IPS-18c (cell line): ENCODE data around the gene ELAVL4.

Experiments used
- H3K4me3 ChIP-seq: 2 replicates; pipeline ENCODE4 v1.7.0; 2013; ENCODE audit warnings: low read depth, mild to moderate bottlenecking, low read length, moderate library complexity; ENCODE audit not compliant: insufficient read depth
- H3K9me3 ChIP-seq: one replicate; pipeline ENCODE4 v1.6.1; 2013; ENCODE audit warnings: mild to moderate bottlenecking, low read length, moderate library complexity; ENCODE audit not compliant: control insufficient read depth, insufficient read depth

Gene ELAVL4

GRCh38 chr1:50208315-50208714 lies 99.6 kb downstream of the ELAVL4 start:
- Histone ChIP-seq H3K9me3 (peaks cover 2% of the 10 kb centered on the region), H3K4me3 (no peak overlapping the region)

GRCh38 chr1:50208756-50209155 lies 100.0 kb downstream of the ELAVL4 start:
- Histone ChIP-seq H3K4me3 (no peak overlapping the region), H3K9me3 (peaks cover 2% of the 10 kb centered on the region)

GRCh38 chr1:50209749-50210148 lies 101.0 kb downstream of the ELAVL4 start:
- Histone ChIP-seq H3K9me3 (peaks cover 2% of the 10 kb centered on the region), H3K4me3 (no peak overlapping the region)

- H3K9me3 ChIP-seq: peaks cover 2% of the 10 kb centered on the region
Measured at GRCh38 chr1:50213505-50213904, 104.8 kb downstream of the ELAVL4 start.

GRCh38 chr1:50214717-50215116 lies 106.0 kb downstream of the ELAVL4 start:
- no peak overlapping the region for H3K4me3 ChIP-seq
- no peaks in the 10 kb centered on the region for H3K9me3 ChIP-seq

More at GRCh38 chr1:50213505-50213904, 104.8 kb downstream of the ELAVL4 start:
- H3K4me3 ChIP-seq: no peak overlapping the region

GRCh38 chr1:50218344-50219120 lies 109.8 kb downstream of the ELAVL4 start:
- H3K9me3 ChIP-seq: no peaks in the 10 kb centered on the region
- no peak overlapping the region for H3K4me3 ChIP-seq

GRCh38 chr1:50228871-50229384 lies 120.2 kb downstream of the ELAVL4 start:
- peaks cover 6% of the 10 kb centered on the region for H3K9me3 ChIP-seq

GRCh38 chr1:50231209-50231608 lies 122.5 kb downstream of the ELAVL4 start:
- Histone ChIP-seq H3K4me3 (no peak overlapping the region), H3K9me3 (peaks cover 6% of the 10 kb centered on the region)

More at GRCh38 chr1:50228871-50229384, 120.2 kb downstream of the ELAVL4 start:
- H3K4me3 ChIP-seq: no peak overlapping the region

GRCh38 chr1:50232336-50232735 lies 123.6 kb downstream of the ELAVL4 start:
- H3K9me3 ChIP-seq: peaks cover 6% of the 10 kb centered on the region
- H3K4me3 ChIP-seq: no peak overlapping the region

GRCh38 chr1:50236656-50237055 lies 127.9 kb downstream of the ELAVL4 start:
- peaks cover 6% of the 10 kb centered on the region for H3K9me3 ChIP-seq

GRCh38 chr1:50237056-50237455 lies 128.3 kb downstream of the ELAVL4 start:
- Histone ChIP-seq H3K9me3 (peaks cover 6% of the 10 kb centered on the region), H3K4me3 (no peak overlapping the region)

More at GRCh38 chr1:50236656-50237055, 127.9 kb downstream of the ELAVL4 start:
- no peak overlapping the region for H3K4me3 ChIP-seq

GRCh38 chr1:50243939-50244338 lies 135.2 kb downstream of the ELAVL4 start:
- no peaks in the 10 kb centered on the region for H3K9me3 ChIP-seq
- no peak overlapping the region for H3K4me3 ChIP-seq

GRCh38 chr1:50246869-50247268 lies 138.1 kb downstream of the ELAVL4 start:
- Histone ChIP-seq H3K4me3 (no peak overlapping the region), H3K9me3 (no peaks in the 10 kb centered on the region)

- H3K9me3 ChIP-seq: no peaks in the 10 kb centered on the region
- H3K4me3 ChIP-seq: peak overlapping the region; percentile 10; the same call in 1 of the 2 replicates
Measured at GRCh38 chr1:50251702-50252101, 143.0 kb downstream of the ELAVL4 start.

- H3K4me3 ChIP-seq: no peak overlapping the region
Measured at GRCh38 chr1:50252196-50252595, 143.5 kb downstream of the ELAVL4 start.

More at GRCh38 chr1:50252196-50252595, 143.5 kb downstream of the ELAVL4 start:
- no peaks in the 10 kb centered on the region for H3K9me3 ChIP-seq
